Activated B cell treated with CpG ODN at 0.5 μM for 24 hours (primary cell): ENCODE results near the gene TNS2. TPM values are rescaled to one million over a fixed set of nuclear protein-coding genes. Genes with fewer than 3 reads are reported as not detected.

Experiments used
- ATAC-seq: fragments of 200-7000 bp; cut with Tn5 transposase; one replicate; pipeline ENCODE4 v1.10.0; 2021; ENCODE audit warnings: low read depth, mild to moderate bottlenecking, moderate library complexity
- CTCF ChIA-PET: fragments of 350-600 bp; sonication (Branson Sonifier 250); formaldehyde crosslinking; loops from one replicate; lab custom pipeline; 2021; ENCODE audit warnings: antibody characterized with exemption; lab: Charles Lee
- POLR2A ChIA-PET: fragments of 350-600 bp; sonication (Branson Sonifier 250); formaldehyde crosslinking; loops from one replicate; lab custom pipeline; 2021; ENCODE audit warnings: antibody characterized with exemption; lab: Charles Lee
- DNase-seq: peaks from one replicate; pipeline ENCODE4 v3.0.0; 2022
- H3K27ac Mint-ChIP-seq: one replicate; pipeline ENCODE4 v1.8.0; 2020; ENCODE audit warnings: mixed read lengths
- H3K27me3 Mint-ChIP-seq: one replicate; pipeline ENCODE4 v1.8.0; 2021; ENCODE audit warnings: mixed read lengths
- H3K36me3 Mint-ChIP-seq: one replicate; pipeline ENCODE4 v1.8.0; 2021; ENCODE audit warnings: low read depth, mixed read lengths
- H3K4me1 Mint-ChIP-seq: one replicate; pipeline ENCODE4 v1.8.0; 2021; ENCODE audit warnings: mixed read lengths
- H3K4me3 Mint-ChIP-seq: one replicate; pipeline ENCODE4 v1.8.0; 2020; ENCODE audit warnings: mild to moderate bottlenecking, mixed read lengths
- H3K9me3 Mint-ChIP-seq: one replicate; pipeline ENCODE4 v1.8.0; 2020; ENCODE audit warnings: mixed read lengths
- intact Hi-C: fragments of 100-400 bp; cut with micrococcal nuclease; formaldehyde crosslinking; loops from one replicate; pipeline ENCODE4 v1.15.1; 2024
- total RNA-seq: library from RNA; stranded (reverse); gene quantifications from 2 replicates; pipeline ENCODE4 v1.2.3, GENCODE V29; 2022
- TF ChIP-seq, protein P1 (sequence below): fragments of 200-600 bp; IDR thresholded peaks from one replicate; pipeline ENCODE4 v1.8.0; 2022; ENCODE audit warnings: antibody characterized with exemption, mild to moderate bottlenecking

The TNS2 gene
- total RNA-seq, 1 donor from 2014 or later = 1.5 TPM

DNA sequence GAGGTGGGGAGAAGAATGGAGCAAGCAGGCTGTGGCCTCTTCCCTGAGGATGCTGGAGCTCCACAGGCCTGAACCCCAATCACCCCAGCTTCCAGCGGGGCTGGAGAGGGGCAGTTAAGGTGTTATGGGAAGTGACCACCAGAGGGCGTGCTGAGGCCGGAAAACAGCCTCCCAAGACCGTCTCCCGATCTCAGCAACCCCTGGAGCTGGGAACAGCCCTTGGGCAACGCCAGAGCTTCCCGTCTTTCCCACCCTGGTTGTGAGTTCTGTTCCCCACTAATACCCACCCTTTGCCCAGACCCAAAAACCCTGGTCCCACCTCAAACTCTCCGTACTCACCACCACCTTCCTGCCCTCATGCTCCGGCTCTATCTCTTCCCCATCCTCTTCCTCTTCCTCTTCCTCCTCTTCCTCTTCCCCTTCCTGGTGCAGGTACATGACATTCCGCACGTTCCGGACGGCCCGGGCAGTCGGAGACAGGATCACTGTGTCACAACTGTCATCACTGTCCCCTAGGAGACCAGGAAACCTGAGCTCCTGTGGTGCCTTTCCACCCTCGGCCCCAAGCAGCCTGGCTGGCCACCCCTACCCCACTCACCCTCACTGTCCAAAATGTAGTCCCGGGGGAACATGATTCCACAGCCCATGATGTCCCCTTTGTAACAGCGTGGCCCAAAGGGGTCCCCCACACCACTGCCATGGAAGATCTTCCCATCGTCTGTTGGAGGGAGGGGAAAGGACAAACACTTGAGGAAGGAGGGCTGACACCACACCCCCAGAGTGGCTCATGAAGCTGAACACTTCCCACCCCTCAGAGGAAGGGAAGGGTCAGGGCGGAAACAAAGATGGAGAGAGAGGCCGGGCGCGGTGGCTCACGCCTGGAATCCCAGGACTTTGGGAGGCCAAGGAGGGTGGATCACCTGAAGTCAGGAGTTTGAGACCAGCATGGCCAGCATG lies 16.4 kb downstream of the TNS2 start:
- Mint-ChIP-seq H3K27ac (no peak overlapping the region), H3K9me3 (no peaks in the 10 kb centered on the region), H3K4me1 (peaks cover 10% of the 10 kb centered on the region), H3K4me3 (no peak overlapping the region), H3K36me3 (peaks cover 76% of the 10 kb centered on the region), H3K27me3 (no peaks in the 10 kb centered on the region)
- intact Hi-C loops = loop anchor here (1.0 to 2.0 kb wide), 4 partner anchors 33 to 279 kb away; no protein-coding TSS in a partner anchor
- TF ChIP-seq, protein P1, sequence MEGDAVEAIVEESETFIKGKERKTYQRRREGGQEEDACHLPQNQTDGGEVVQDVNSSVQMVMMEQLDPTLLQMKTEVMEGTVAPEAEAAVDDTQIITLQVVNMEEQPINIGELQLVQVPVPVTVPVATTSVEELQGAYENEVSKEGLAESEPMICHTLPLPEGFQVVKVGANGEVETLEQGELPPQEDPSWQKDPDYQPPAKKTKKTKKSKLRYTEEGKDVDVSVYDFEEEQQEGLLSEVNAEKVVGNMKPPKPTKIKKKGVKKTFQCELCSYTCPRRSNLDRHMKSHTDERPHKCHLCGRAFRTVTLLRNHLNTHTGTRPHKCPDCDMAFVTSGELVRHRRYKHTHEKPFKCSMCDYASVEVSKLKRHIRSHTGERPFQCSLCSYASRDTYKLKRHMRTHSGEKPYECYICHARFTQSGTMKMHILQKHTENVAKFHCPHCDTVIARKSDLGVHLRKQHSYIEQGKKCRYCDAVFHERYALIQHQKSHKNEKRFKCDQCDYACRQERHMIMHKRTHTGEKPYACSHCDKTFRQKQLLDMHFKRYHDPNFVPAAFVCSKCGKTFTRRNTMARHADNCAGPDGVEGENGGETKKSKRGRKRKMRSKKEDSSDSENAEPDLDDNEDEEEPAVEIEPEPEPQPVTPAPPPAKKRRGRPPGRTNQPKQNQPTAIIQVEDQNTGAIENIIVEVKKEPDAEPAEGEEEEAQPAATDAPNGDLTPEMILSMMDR = no peak
- ATAC-seq (peak; percentile 63), DNase-seq (peak; percentile 55)
- CTCF ChIA-PET = interaction anchor here (0.7 to 8.1 kb wide), 20 partner anchors 9 to 279 kb away, joined by 3 to 133 read pairs (median 6); partner anchors contain the start of genes ESPL1, IGFBP6, SOAT2 and SPRYD3
- POLR2A ChIA-PET = interaction anchor here (0.8 to 1.6 kb wide), 5 partner anchors 13 to 33 kb away, joined by 3 to 7 read pairs (median 3); partner anchors contain the start of gene SPRYD3

DNA sequence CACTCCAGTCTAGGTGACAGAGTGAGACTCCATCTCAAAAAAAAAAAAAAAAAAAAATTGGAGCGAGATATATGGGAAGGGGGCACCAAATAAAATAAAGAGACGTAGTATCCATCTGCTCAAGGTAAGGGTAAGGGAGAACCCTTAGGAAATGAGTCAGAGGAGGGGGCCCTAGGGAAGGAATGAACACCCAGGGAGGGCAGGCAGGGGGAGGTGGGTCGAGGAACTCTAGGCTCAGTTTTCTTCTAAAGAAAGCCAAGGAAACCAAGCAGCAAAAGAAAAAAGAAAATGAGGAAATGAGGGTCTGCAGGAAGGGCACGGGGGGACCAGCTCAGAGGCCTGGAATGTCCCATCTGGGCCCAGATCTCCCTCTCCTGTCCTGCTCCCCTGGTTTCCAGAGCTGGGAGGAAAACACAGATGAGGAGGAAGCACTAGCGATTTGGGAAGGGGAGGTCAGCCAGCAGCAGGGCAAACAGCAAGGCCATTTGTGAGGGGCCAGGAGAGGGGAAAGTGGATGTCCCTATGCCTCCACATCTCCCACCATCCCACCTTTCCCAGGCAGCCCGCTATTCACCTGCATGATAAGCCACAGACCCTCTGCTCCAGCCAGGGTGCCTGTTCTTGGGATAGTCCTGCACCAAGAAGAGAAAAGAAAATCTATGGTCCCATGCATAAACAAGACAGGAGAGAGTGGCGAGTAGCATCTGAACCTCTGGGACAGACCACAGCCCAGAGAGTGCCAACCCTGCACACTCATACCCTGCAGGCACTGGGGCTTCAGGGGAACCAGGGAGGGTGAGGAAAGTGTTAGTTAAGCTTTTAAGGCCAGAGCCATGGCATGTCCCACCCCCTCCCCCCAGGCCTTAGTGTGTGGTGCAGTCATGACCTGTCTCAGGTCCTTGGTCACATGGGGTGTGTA lies 17.5 kb downstream of the TNS2 start:
- ATAC-seq = no peak
- no peaks in the 10 kb centered on the region for H3K27me3 Mint-ChIP-seq
- intact Hi-C loops = loop anchor here (2.0 kb wide), 1 partner anchor 123 kb away; no protein-coding TSS in a partner anchor
- H3K4me3 Mint-ChIP-seq = no peak overlapping the region
- TF ChIP-seq, protein P1 = no peak
- DNase-seq = no peak
- ChIA-PET CTCF (interaction anchor here (1.5 to 8.1 kb wide), 6 partner anchors 11 to 278 kb away, joined by 4 to 133 read pairs (median 20); partner anchors contain the start of genes IGFBP6, SOAT2 and SPRYD3), POLR2A (interaction anchor here (1.6 kb wide), 1 partner anchor 32 kb away, joined by 4 read pairs; no protein-coding TSS in a partner anchor)
- no peaks in the 10 kb centered on the region for H3K9me3 Mint-ChIP-seq
- peaks cover 84% of the 10 kb centered on the region for H3K36me3 Mint-ChIP-seq
- peaks cover 15% of the 10 kb centered on the region for H3K4me1 Mint-ChIP-seq
- H3K27ac Mint-ChIP-seq = no peak overlapping the region

DNA sequence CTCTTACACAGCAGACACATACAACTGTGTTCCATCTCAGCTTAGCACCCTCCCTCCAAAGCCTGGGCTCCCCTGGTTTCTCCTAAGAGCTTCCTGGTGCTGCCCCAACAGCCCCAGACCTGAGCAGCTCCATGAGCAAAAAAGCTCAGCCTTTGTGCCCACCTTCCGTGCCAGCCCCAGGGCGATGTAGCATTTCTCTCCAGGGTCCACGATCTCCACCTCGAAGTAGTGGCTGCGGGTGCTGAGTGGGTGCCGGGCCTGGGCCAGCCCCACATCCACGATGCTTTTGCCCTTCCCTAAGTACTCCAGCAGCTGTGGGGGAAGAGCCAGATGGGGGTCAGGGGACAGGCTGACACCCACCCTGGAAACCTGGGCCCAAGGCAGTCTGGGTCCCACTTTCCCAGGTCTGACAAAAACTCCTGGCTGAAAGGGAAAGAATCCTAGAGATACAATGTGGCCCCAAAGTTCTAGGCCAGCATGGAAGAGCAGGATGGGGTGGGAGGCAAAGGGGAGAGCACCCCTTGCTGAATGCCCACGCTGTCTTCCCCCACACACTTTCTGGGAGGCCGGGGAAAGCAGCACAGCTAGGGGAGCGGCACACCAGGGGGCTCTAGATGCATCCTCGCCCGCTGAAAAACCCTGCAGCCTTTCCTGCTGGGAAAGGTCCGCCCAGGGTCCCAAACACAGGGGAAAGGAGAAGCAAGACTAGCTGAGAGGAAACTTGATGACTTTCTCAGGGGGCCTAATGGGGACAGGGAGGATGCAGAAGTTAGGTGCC lies 18.3 kb downstream of the TNS2 start:
- H3K36me3 Mint-ChIP-seq = peaks cover 91% of the 10 kb centered on the region
- H3K4me1 Mint-ChIP-seq = peaks cover 24% of the 10 kb centered on the region
- intact Hi-C loops = loop anchor here (2.0 kb wide), 1 partner anchor 123 kb away; no protein-coding TSS in a partner anchor
- no peak overlapping the region for H3K4me3 Mint-ChIP-seq
- ChIA-PET POLR2A (no interaction called here), CTCF (interaction anchor here (1.5 to 8.1 kb wide), 6 partner anchors 10 to 277 kb away, joined by 4 to 133 read pairs (median 20); partner anchors contain the start of genes IGFBP6, SOAT2 and SPRYD3)
- H3K27me3 Mint-ChIP-seq = no peaks in the 10 kb centered on the region
- no peak for DNase-seq
- no peak for ATAC-seq
- TF ChIP-seq, protein P1 = no peak
- H3K9me3 Mint-ChIP-seq = no peaks in the 10 kb centered on the region
- no peak overlapping the region for H3K27ac Mint-ChIP-seq

DNA sequence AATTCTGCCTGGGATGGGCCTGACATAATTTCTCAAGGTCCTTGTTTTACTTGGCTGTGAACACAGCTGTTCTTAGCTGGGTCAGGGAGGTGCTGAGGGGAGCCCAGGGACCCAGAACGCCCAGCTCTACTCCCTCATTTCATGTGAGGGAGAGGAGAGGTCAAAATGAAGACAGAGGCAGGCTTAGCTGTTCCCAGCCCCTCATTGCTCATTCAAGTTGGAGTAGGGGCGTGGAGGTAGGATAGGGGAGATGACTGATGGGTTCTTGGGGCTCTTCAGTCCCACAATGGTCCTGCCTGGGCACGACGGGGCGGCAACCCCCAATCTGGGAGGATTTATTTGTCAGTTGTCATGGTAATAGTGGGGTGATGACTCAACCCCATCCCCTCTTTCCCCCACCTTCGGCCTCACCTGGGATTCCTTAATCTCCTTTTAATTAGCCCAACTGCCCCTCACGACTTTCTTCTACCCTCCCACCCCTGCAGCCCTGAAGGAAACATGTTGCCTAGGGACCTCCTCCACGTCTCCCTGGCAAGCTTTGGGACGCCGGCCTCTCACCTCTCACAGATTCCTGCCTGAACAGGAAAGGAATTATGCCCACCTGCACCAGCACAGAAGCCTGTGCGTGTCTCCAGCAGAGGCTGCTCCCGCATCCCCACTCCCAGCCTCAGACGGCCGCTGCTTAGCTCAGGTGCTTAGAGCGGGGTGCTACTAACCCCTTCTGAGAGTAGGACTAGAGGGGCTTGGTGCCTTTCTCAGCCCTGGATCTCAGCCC lies 19.1 kb downstream of the TNS2 start:
- no peak for DNase-seq
- Mint-ChIP-seq H3K9me3 (no peaks in the 10 kb centered on the region), H3K4me3 (no peak overlapping the region), H3K36me3 (peaks cover 89% of the 10 kb centered on the region), H3K27me3 (no peaks in the 10 kb centered on the region), H3K4me1 (peaks cover 28% of the 10 kb centered on the region), H3K27ac (no peak overlapping the region)
- TF ChIP-seq, protein P1 = no peak
- POLR2A ChIA-PET = no interaction called here
- no peak for ATAC-seq
- intact Hi-C loops = no loop called here
- CTCF ChIA-PET = interaction anchor here (6.5 to 8.1 kb wide), 2 partner anchors 9 to 30 kb away, joined by 77 to 133 read pairs; partner anchors contain the start of genes IGFBP6 and SPRYD3
